Common myeloid progenitor, CD34-positive (primary cell): ENCODE data around the gene DNAJC18. TPM values are rescaled to one million over a fixed set of nuclear protein-coding genes. Genes with fewer than 3 reads are reported as not detected.
"Not testable (repeated sequence)": the region's sequence is repeated elsewhere in the genome, so short reads cannot be mapped to it uniquely, and the experiment has no call there.

Experiments
- CTCF ChIA-PET: fragments of 350-600 bp; sonication (Branson Sonifier 250); formaldehyde crosslinking; loops from one replicate; lab custom pipeline; 2021; ENCODE audit warnings: antibody characterized with exemption; lab: Charles Lee
- POLR2A ChIA-PET: fragments of 350-600 bp; sonication (Branson Sonifier 250); formaldehyde crosslinking; loops from one replicate; lab custom pipeline; 2021; ENCODE audit warnings: antibody characterized with exemption; lab: Charles Lee
- DNase-seq, 3 donors: peaks; one replicate each; pipeline versions ENCODE4 v3.0.0 to v3.0.0-alpha.2; 2013
- H3K27ac ChIP-seq, 2 experiments: 1 replicate in 1 of 2; 2 replicates in 1 of 2; pipeline ENCODE4 v1.7.0; 2013; ENCODE audit warnings: inconsistent platforms in 2 of 2, low read length in 2 of 2, mild to moderate bottlenecking in 2 of 2, low read depth in 1 of 2, moderate library complexity in 1 of 2; ENCODE audit not compliant: severe bottlenecking in 2 of 2, insufficient read depth in 1 of 2, poor library complexity in 1 of 2
- H3K27me3 ChIP-seq, 5 experiments: replicated peaks in 2 of 5; 1 replicate in 3 of 5; 2 replicates in 2 of 5; pipeline versions ENCODE4 v1.6.1 to v1.7.0; 2013; ENCODE audit warnings: low read length in 4 of 5, mild to moderate bottlenecking in 2 of 5, moderate library complexity in 2 of 5, inconsistent platforms in 1 of 5; ENCODE audit not compliant: insufficient read depth in 5 of 5, control insufficient read depth in 4 of 5
- H3K36me3 ChIP-seq, 4 experiments: 1 replicate in 2 of 4; 2 replicates in 2 of 4; pipeline versions ENCODE4 v1.6.1 to v1.7.0; 2013; ENCODE audit warnings: low read length in 3 of 4, control low read depth in 1 of 4, mild to moderate bottlenecking in 1 of 4; ENCODE audit not compliant: control insufficient read depth in 4 of 4, insufficient read depth in 4 of 4
- H3K4me1 ChIP-seq, 4 experiments: 1 replicate in 3 of 4; 2 replicates in 1 of 4; pipeline versions ENCODE4 v1.6.1 to v1.7.1; 2013; ENCODE audit warnings: low read length in 3 of 4, mild to moderate bottlenecking in 3 of 4, control low read depth in 1 of 4, inconsistent platforms in 1 of 4, moderate library complexity in 1 of 4; ENCODE audit not compliant: control insufficient read depth in 4 of 4, insufficient read depth in 4 of 4; ENCODE audit errors: control extremely low read depth in 1 of 4
- H3K4me3 ChIP-seq, 7 experiments: 1 replicate in 4 of 7; 2 replicates in 3 of 7; pipeline versions ENCODE4 v1.5.1 to v1.7.0; 2013; ENCODE audit warnings: mild to moderate bottlenecking in 7 of 7, low read length in 6 of 7, moderate library complexity in 6 of 7, inconsistent platforms in 2 of 7, low read depth in 2 of 7, control low read depth in 1 of 7; ENCODE audit not compliant: insufficient read depth in 4 of 7, control insufficient read depth in 1 of 7; ENCODE audit errors: extremely low read depth in 1 of 7
- H3K9me3 ChIP-seq, 5 experiments: 1 replicate in 4 of 5; 2 replicates in 1 of 5; pipeline versions ENCODE4 v1.6.1 to v1.7.1; 2013; ENCODE audit warnings: low read length in 4 of 5, mild to moderate bottlenecking in 2 of 5, inconsistent platforms in 1 of 5, low read depth in 1 of 5, moderate library complexity in 1 of 5; ENCODE audit not compliant: control insufficient read depth in 4 of 5, insufficient read depth in 2 of 5; ENCODE audit errors: control extremely low read depth in 1 of 5
- WGBS: methylation state at CpG from one replicate; pipeline ENCODE4 v1.1.5; 2013; ENCODE audit not compliant: insufficient coverage; 5-methylcytosine and 5-hydroxymethylcytosine counted together
- polyA plus RNA-seq: library from polyadenylated mRNA; unstranded; fragments of 120-200 nt; gene quantifications from one replicate; pipeline ENCODE4 v1.2.1, GENCODE V29; 2013

Gene DNAJC18
- 16.9 TPM for polyA plus RNA-seq

GRCh38 chr5:139439013-139439903, at the start of gene DNAJC18:
Gene DNAJC18, minus strand, starts transcription at chr5:139439525. Its CDS starts 80 bp downstream, at chr5:139439445.
- Histone ChIP-seq H3K4me1 (peaks cover 8 to 38% (median 33%) of the 10 kb centered on the region in 4 experiments), H3K27me3 (no peaks in the 10 kb centered on the region), H3K9me3 (no peaks in the 10 kb centered on the region), H3K36me3 (peaks cover 0 to 16% (median 6%) of the 10 kb centered on the region in 4 experiments), H3K27ac (peak within 1 kb of the TSS; percentile 81 to 91), H3K4me3 (peak within 1 kb of the TSS; percentile 71 to 91 (median 85))
- WGBS = 4% methylated on average over 48 of the region's 49 CpGs
- CTCF ChIA-PET = interaction anchor here (0.6 to 9.4 kb wide), 12 partner anchors 15 to 81 kb away, joined by 3 to 64 read pairs (median 7); partner anchors contain the start of gene STING1
- peak; percentile 86 to 91 (median 89) for DNase-seq
- POLR2A ChIA-PET = interaction anchor here (0.9 to 1.5 kb wide), 6 partner anchors 10 to 125 kb away, joined by 3 to 8 read pairs (median 4); partner anchors contain the start of gene SMIM33

- peaks cover 10 to 34% (median 22%) of the 10 kb centered on the region in 4 experiments for H3K4me1 ChIP-seq
- no peak overlapping the region for H3K4me3 ChIP-seq
- ChIA-PET POLR2A (interaction anchor here (0.6 kb wide), 1 partner anchor 1227 kb away, joined by 4 read pairs; no protein-coding TSS in a partner anchor), CTCF (interaction anchor here (0.6 to 2.5 kb wide), 3 partner anchors 10 to 116 kb away, joined by 3 to 13 read pairs (median 4); no protein-coding TSS in a partner anchor)
- no peaks in the 10 kb centered on the region for H3K36me3 ChIP-seq
- no peaks in the 10 kb centered on the region for H3K27me3 ChIP-seq
- H3K9me3 ChIP-seq = no peaks in the 10 kb centered on the region
- peak in 2 of 3 donors; percentile 34 to 58 for DNase-seq
- WGBS = 93% methylated on average over 3 of the region's 3 CpGs
- H3K27ac ChIP-seq = no peak overlapping the region
These were observed 48.9 kb upstream of the DNAJC18 start for GRCh38 chr5:139488260-139488659.

GRCh38 chr5:139486201-139486600, 46.9 kb upstream of the DNAJC18 start:
- Histone ChIP-seq H3K27ac (no peak overlapping the region), H3K27me3 (no peaks in the 10 kb centered on the region), H3K4me1 (peaks cover 4 to 44% (median 29%) of the 10 kb centered on the region in 4 experiments), H3K9me3 (no peaks in the 10 kb centered on the region), H3K36me3 (no peaks in the 10 kb centered on the region), H3K4me3 (no peak overlapping the region)
- POLR2A ChIA-PET = interaction anchor here (0.5 kb wide), 1 partner anchor 9 kb away, joined by 3 read pairs; no protein-coding TSS in a partner anchor
- no peak for DNase-seq
- 93% methylated on average over 7 of the region's 7 CpGs for WGBS
- CTCF ChIA-PET = interaction anchor here (1.0 to 1.5 kb wide), 2 partner anchors 9 to 10 kb away, joined by 3 to 4 read pairs; no protein-coding TSS in a partner anchor

GRCh38 chr5:139482890-139483208, 43.5 kb upstream of the DNAJC18 start:
- H3K27ac ChIP-seq = peak overlapping the region; percentile 81 to 91
- peak overlapping the region in 4 of 7 experiments; percentile 75 to 87 (median 80) for H3K4me3 ChIP-seq
- peaks cover 12 to 66% (median 55%) of the 10 kb centered on the region in 4 experiments for H3K4me1 ChIP-seq
- not testable (repeated sequence) for DNase-seq, H3K27me3 ChIP-seq, H3K9me3 ChIP-seq
- 40% methylated on average over 5 of the region's 6 CpGs for WGBS
- POLR2A ChIA-PET = interaction anchor here (0.6 to 2.6 kb wide), 11 partner anchors 9 to 94 kb away, joined by 3 to 15 read pairs (median 4); partner anchors contain the start of gene UBE2D2
- CTCF ChIA-PET = interaction anchor here (0.6 to 10.3 kb wide), 19 partner anchors 10 to 196 kb away, joined by 3 to 112 read pairs (median 5); partner anchors contain the start of gene SMIM33
- peaks cover 0 to 17% (median 11%) of the 10 kb centered on the region in 4 experiments for H3K36me3 ChIP-seq

GRCh38 chr5:139482050-139482889, 42.9 kb upstream of the DNAJC18 start, which contains the start of gene STING1:
Gene STING1, minus strand, starts transcription at chr5:139482758. Its CDS starts 1,054 bp downstream, at chr5:139481704.
- H3K27ac ChIP-seq = peak within 1 kb of the TSS; percentile 81 to 91
- peaks cover 0 to 23% (median 16%) of the 10 kb centered on the region in 4 experiments for H3K36me3 ChIP-seq
- POLR2A ChIA-PET = interaction anchor here (0.6 to 2.6 kb wide), 14 partner anchors 9 to 156 kb away, joined by 3 to 15 read pairs (median 4); partner anchors contain the start of genes SMIM33 and UBE2D2
- CTCF ChIA-PET = interaction anchor here (0.6 to 10.3 kb wide), 22 partner anchors 9 to 195 kb away, joined by 3 to 112 read pairs (median 5); partner anchors contain the start of genes DNAJC18 and SMIM33
- 0% methylated on average over 16 of the region's 19 CpGs for WGBS
- H3K4me3 ChIP-seq = peak within 1 kb of the TSS; percentile 40 to 89 (median 79)
- H3K4me1 ChIP-seq = peaks cover 12 to 71% (median 59%) of the 10 kb centered on the region in 4 experiments
- H3K27me3 ChIP-seq = no peaks in the 10 kb centered on the region
- no peaks in the 10 kb centered on the region for H3K9me3 ChIP-seq
- peak; percentile 86 to 93 (median 92) for DNase-seq

- no peak for DNase-seq
These were observed 42.3 kb upstream of the DNAJC18 start for GRCh38 chr5:139481580-139482049.

More at GRCh38 chr5:139481580-139482049, 42.3 kb upstream of the DNAJC18 start:
- Histone ChIP-seq H3K9me3 (no peaks in the 10 kb centered on the region), H3K4me1 (peaks cover 12 to 77% (median 65%) of the 10 kb centered on the region in 4 experiments), H3K36me3 (peaks cover 0 to 28% (median 19%) of the 10 kb centered on the region in 4 experiments), H3K27ac (peak overlapping the region; percentile 81 to 91), H3K4me3 (peak overlapping the region; percentile 40 to 89 (median 79)), H3K27me3 (no peaks in the 10 kb centered on the region)
- CTCF ChIA-PET = interaction anchor here (1.2 to 10.3 kb wide), 20 partner anchors 8 to 194 kb away, joined by 3 to 112 read pairs (median 6); partner anchors contain the start of genes DNAJC18 and SMIM33
- 0% methylated on average over 3 of the region's 5 CpGs for WGBS
- POLR2A ChIA-PET = interaction anchor here (1.0 to 2.6 kb wide), 11 partner anchors 8 to 157 kb away, joined by 3 to 15 read pairs (median 5); partner anchors contain the start of gene SMIM33
